ENCODE measurements around the gene CLIP4.
"Not testable (repeated sequence)": the region's sequence is repeated elsewhere in the genome, so short reads cannot be mapped to it uniquely, and the experiment has no call there.

CLIP4 gene

DNA sequence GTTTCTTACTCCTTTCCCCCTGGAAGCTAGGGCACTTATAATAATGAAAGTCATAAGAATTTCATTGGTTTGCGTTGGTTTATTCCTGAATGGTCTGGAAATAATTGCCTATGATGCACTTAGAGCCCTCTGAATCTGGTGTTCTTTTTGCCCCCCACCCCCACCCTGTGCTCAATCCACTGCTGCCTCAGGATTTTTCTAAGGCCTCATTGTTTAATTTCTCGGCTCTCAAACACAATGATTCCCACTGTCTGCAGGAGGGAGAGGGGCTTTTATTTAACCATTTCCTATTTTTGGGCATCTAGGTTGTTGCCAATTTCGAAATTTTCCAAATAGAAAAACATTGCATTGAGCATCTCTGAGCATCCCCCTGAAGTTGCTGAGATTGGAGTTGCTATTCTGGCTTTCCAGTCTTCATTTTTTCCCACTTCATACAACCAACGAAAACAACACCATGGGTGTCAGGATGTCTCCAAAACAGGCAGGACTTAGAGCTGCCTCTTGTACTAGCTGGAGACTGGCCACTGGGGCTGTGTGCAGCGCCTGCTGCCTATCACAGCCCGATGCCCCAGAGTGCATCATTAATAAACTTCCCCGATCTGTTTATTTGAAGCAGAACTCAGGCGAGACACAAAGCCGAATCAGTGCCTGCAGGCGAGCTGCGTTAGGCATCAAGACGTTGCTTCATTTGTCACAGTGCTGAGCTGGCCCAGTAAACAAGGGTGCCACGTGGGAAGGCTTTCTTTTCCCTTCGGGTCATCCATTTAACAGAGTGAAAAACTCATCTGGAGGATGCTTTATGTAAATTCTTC lies 39.1 kb upstream of the CLIP4 start:
- DNase-seq (ENCODE audit: insufficient read length) (no peak), FAIRE-seq (no peak)
- TF ChIP-seq TAF1 (IDR thresholded peaks at IDR 0.05; ENCODE audit: borderline replicate concordance, low read depth, low read length) (no peak), POLR2A (IDR thresholded peaks at IDR 0.05; ENCODE audit: low read depth, low read length) (no peak), POLR2AphosphoS5 (IDR thresholded peaks at IDR 0.05; ENCODE audit: low read depth, low read length) (no peak)

GRCh38 chr2:29079887-29080286 lies 35.3 kb upstream of the CLIP4 start:
- TF ChIP-seq TAF1 (IDR thresholded peaks at IDR 0.05; ENCODE audit: borderline replicate concordance, low read depth, low read length) (no peak), POLR2AphosphoS5 (IDR thresholded peaks at IDR 0.05; ENCODE audit: low read depth, low read length) (no peak), POLR2A (IDR thresholded peaks at IDR 0.05; ENCODE audit: low read depth, low read length) (no peak)
- FAIRE-seq (no peak), DNase-seq (ENCODE audit: insufficient read length) (no peak)

- FAIRE-seq (no peak), DNase-seq (ENCODE audit: insufficient read length) (no peak)
- TF ChIP-seq TAF1 (IDR thresholded peaks at IDR 0.05; ENCODE audit: borderline replicate concordance, low read depth, low read length) (no peak), POLR2A (IDR thresholded peaks at IDR 0.05; ENCODE audit: low read depth, low read length) (no peak), POLR2AphosphoS5 (IDR thresholded peaks at IDR 0.05; ENCODE audit: low read depth, low read length) (no peak)
These were observed 34.1 kb upstream of the CLIP4 start for GRCh38 chr2:29080886-29081743.

DNA sequence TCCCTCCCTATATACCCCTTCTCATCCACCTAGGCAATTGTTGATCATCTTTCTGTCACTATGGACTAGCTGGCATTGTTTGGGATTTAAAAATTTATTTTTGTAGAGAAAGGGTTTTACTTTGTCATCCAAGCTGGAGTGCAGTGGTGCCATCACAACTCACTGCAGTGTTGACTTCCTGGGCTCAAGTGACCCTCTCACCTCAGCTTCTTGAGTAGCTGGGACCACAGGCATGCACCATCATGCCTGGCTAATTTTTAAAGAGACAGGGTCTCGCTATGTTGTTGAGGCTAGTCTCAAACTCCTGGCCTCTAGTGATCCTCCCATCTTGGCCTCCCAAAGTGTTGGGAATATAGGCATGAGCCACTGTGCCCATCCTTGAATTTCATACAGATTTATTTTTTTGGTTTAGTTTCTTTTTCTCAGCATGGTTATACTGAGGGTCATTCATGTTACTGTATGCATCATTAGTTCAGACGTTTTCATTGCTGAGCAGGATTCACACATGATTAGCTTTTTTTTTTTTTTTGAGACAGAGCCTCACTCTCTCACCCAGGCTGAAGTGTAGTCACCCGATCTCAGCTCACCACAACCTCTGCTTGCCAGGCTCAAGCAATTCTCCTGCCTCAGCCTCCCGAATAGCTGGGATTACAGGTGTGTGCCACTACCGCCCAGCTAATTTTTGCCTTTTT lies 32.3 kb upstream of the CLIP4 start:
- no peak for TF ChIP-seq TAF1 (IDR thresholded peaks at IDR 0.05; ENCODE audit: borderline replicate concordance, low read depth, low read length)
- no peak for TF ChIP-seq POLR2A (IDR thresholded peaks at IDR 0.05; ENCODE audit: low read depth, low read length)
- no peak for TF ChIP-seq POLR2AphosphoS5 (IDR thresholded peaks at IDR 0.05; ENCODE audit: low read depth, low read length)
- DNase-seq (ENCODE audit: insufficient read length) = no peak
- FAIRE-seq = peak; percentile 40

GRCh38 chr2:29084554-29084953 lies 30.7 kb upstream of the CLIP4 start:
- DNase-seq (ENCODE audit: insufficient read length) (no peak), FAIRE-seq (no peak)
- TF ChIP-seq POLR2AphosphoS5 (IDR thresholded peaks at IDR 0.05; ENCODE audit: low read depth, low read length) (no peak), POLR2A (IDR thresholded peaks at IDR 0.05; ENCODE audit: low read depth, low read length) (no peak), TAF1 (IDR thresholded peaks at IDR 0.05; ENCODE audit: borderline replicate concordance, low read depth, low read length) (no peak)

DNA sequence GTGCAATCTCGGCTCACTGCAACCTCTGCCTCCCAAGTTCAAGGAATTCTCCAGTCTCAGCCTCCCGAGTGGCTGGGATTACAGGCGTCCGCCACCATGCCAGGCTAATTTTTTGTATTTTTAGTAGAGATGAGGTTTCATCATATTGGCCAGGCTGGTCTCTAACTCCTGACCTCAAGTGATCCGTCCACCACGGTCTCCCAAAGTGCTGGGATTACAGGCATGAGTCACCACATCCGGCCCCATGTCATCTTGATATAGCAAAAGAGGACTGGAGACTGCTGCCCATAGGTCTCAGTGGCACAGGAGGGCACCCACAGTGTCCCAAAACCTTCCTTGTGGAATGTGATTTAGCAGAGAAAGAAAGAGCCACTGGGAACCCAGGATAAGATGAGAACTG lies 24.9 kb upstream of the CLIP4 start:
- FAIRE-seq; DNase-seq (ENCODE audit: insufficient read length): not testable (repeated sequence)

GRCh38 chr2:29096969-29097368 lies 18.2 kb upstream of the CLIP4 start:
- no peak for DNase-seq (ENCODE audit: insufficient read length)
- no peak for FAIRE-seq
- TF ChIP-seq TAF1 (IDR thresholded peaks at IDR 0.05; ENCODE audit: borderline replicate concordance, low read depth, low read length) (no peak), POLR2AphosphoS5 (IDR thresholded peaks at IDR 0.05; ENCODE audit: low read depth, low read length) (no peak), POLR2A (IDR thresholded peaks at IDR 0.05; ENCODE audit: low read depth, low read length) (no peak)

GRCh38 chr2:29097569-29097968 lies 17.6 kb upstream of the CLIP4 start:
- DNase-seq (ENCODE audit: insufficient read length) = no peak
- TF ChIP-seq POLR2A (IDR thresholded peaks at IDR 0.05; ENCODE audit: low read depth, low read length) (no peak), POLR2AphosphoS5 (IDR thresholded peaks at IDR 0.05; ENCODE audit: low read depth, low read length) (no peak), TAF1 (IDR thresholded peaks at IDR 0.05; ENCODE audit: borderline replicate concordance, low read depth, low read length) (no peak)
- no peak for FAIRE-seq

- FAIRE-seq (no peak), DNase-seq (ENCODE audit: insufficient read length) (no peak)
- no peak for TF ChIP-seq TAF1 (IDR thresholded peaks at IDR 0.05; ENCODE audit: borderline replicate concordance, low read depth, low read length)
- no peak for TF ChIP-seq POLR2AphosphoS5 (IDR thresholded peaks at IDR 0.05; ENCODE audit: low read depth, low read length)
- TF ChIP-seq POLR2A (IDR thresholded peaks at IDR 0.05; ENCODE audit: low read depth, low read length) = no peak
These were observed 14.7 kb upstream of the CLIP4 start for GRCh38 chr2:29100564-29100963.

GRCh38 chr2:29104688-29105087 lies 10.5 kb upstream of the CLIP4 start:
- TF ChIP-seq TAF1 (IDR thresholded peaks at IDR 0.05; ENCODE audit: borderline replicate concordance, low read depth, low read length) (no peak), POLR2AphosphoS5 (IDR thresholded peaks at IDR 0.05; ENCODE audit: low read depth, low read length) (no peak), POLR2A (IDR thresholded peaks at IDR 0.05; ENCODE audit: low read depth, low read length) (no peak)
- DNase-seq (ENCODE audit: insufficient read length) (no peak), FAIRE-seq (no peak)

DNA sequence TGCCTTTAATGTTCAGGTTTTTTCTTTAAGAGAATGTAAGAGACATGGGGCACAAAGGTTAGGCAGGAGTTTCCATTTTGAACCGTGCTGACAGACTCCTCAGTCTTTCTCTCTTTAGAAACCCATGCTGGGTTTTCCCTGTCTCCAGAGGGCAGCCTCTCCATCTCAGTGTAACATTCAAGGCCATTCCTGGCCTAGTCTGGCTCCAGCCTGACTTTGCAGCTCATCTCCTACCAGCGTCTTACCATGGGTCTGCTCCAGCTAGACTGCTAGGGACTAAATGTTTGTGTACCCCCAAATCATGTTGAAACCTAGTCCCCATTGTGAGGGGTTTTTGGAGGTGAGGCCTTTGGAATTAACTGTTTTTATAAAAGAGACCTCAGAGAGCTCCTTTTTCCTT lies 9.8 kb upstream of the CLIP4 start:
- DNase-seq (ENCODE audit: insufficient read length) (no peak), FAIRE-seq (no peak)
- no peak for TF ChIP-seq POLR2AphosphoS5 (IDR thresholded peaks at IDR 0.05; ENCODE audit: low read depth, low read length)
- TF ChIP-seq TAF1 (IDR thresholded peaks at IDR 0.05; ENCODE audit: borderline replicate concordance, low read depth, low read length) = no peak
- TF ChIP-seq POLR2A (IDR thresholded peaks at IDR 0.05; ENCODE audit: low read depth, low read length) = no peak
